DND-41 (cell line): ENCODE measurements around the gene ZFP64.

Experiments used
- ATAC-seq: fragments of 200-7000 bp; cut with Tn5 transposase; 3 replicates; pipeline ENCODE4 v1.9.1; 2021; ENCODE audit warnings: low read depth; ENCODE audit not compliant: insufficient read depth
- DNase-seq: peaks from one replicate; pipeline ENCODE4 v3.0.0-alpha.2; 2020
- H2AFZ ChIP-seq: 2 replicates; pipeline ENCODE4 v1.6.0; 2012; ENCODE audit warnings: low read depth, low read length
- H3K27ac ChIP-seq: 2 replicates; pipeline ENCODE4 v1.5.1; 2012; ENCODE audit warnings: low read length, inconsistent platforms
- H3K27me3 ChIP-seq: fragments of 200-600 bp; sonication (generic); 2 replicates; pipeline ENCODE4 v1.6.0; 2012; ENCODE audit warnings: low read length, mild to moderate bottlenecking, inconsistent platforms; ENCODE audit not compliant: insufficient read depth, poor library complexity
- H3K36me3 ChIP-seq: 2 replicates; pipeline ENCODE4 v1.5.1; 2012; ENCODE audit warnings: low read length, inconsistent platforms; ENCODE audit not compliant: insufficient read depth
- H3K4me1 ChIP-seq: 2 replicates; pipeline ENCODE4 v1.5.1; 2012; ENCODE audit warnings: mild to moderate bottlenecking, low read length; ENCODE audit not compliant: insufficient read depth
- H3K4me2 ChIP-seq: 2 replicates; pipeline ENCODE4 v1.6.0; 2012; ENCODE audit warnings: mild to moderate bottlenecking, moderate library complexity, low read length, inconsistent platforms; ENCODE audit not compliant: insufficient read depth
- H3K4me3 ChIP-seq, 2 experiments: fragments of 200-600 bp in 1 of 2; shearing (Covaris generic) in 1 of 2; 2 replicates each; pipeline ENCODE4 v1.5.1; 2012 to 2016; ENCODE audit warnings: inconsistent platforms in 2 of 2, low read length in 2 of 2, mild to moderate bottlenecking in 2 of 2, low read depth in 1 of 2, moderate library complexity in 1 of 2
- H3K79me2 ChIP-seq: 2 replicates; pipeline ENCODE4 v1.6.0; 2012; ENCODE audit warnings: low read length, inconsistent platforms; ENCODE audit not compliant: insufficient read depth
- H3K9ac ChIP-seq: 2 replicates; pipeline ENCODE4 v1.6.0; 2012; ENCODE audit warnings: low read depth, mild to moderate bottlenecking, inconsistent platforms, low read length, moderate library complexity
- H3K9me3 ChIP-seq: 2 replicates; pipeline ENCODE4 v1.5.1; 2012; ENCODE audit warnings: low read length, moderate library complexity, mild to moderate bottlenecking, inconsistent platforms; ENCODE audit not compliant: insufficient read depth, severe bottlenecking
- H4K20me1 ChIP-seq: 2 replicates; pipeline ENCODE4 v1.6.0; 2012; ENCODE audit warnings: low read length; ENCODE audit not compliant: insufficient read depth
- EZH2 ChIP-seq: IDR thresholded peaks from 3 replicates; pipeline ENCODE4 v1.6.1; 2012; ENCODE audit warnings: borderline replicate concordance, low read depth, mild to moderate bottlenecking, moderate library complexity, low read length, inconsistent platforms; ENCODE audit not compliant: severe bottlenecking
- TF ChIP-seq, protein P1 (sequence below): IDR thresholded peaks from 2 replicates; pipeline ENCODE4 v1.5.1; 2012; ENCODE audit warnings: borderline replicate concordance, low read length, moderate library complexity, mild to moderate bottlenecking; ENCODE audit not compliant: poor library complexity, severe bottlenecking; ENCODE audit errors: extremely low read depth

ZFP64 gene

DNA sequence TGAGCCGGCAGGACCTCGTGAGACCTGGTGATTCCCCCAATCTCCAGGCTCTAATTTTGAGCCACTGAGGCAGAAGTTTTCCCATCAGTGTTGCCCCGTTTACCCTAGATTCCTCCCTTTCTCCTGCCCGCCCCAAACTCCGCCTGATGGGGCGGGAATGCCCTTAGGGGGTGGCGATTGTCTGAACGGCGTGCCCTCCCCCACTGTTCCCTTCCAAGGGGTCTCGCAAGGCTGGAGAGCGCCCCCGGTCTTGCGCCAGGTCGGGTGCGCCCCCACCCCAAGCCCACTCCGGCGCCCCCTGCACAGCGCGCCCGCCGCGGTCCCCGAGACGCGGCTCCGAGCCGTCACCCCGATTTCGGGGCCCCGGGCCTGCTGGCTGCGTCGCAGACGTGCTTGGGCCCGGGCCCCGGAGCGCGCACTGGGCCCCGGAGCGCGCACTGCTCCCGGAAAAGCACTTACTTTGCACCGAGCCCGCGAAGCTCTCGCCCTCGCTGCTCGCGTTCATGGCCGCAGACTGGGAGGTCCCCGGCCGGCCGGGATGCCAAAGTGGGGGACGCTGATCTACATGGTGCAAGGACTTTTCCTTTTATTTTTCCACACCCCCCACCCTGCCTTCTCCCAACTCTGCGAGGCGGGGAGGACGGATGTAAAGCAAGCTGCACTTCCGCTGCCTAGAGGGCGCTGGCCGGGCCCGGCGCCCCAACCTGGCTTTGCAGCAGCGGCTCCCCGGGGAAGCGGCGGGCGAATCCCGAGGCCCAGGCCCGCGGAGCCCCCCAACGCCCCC, at the start of gene ZFP64:
ZFP64 (minus strand) TSS at position 648 of the 784 bp plus-strand sequence; CDS start at position 505, 143 bp downstream.
- Histone ChIP-seq H3K27ac (peak within 1 kb of the TSS; percentile 97), H3K36me3 (peaks cover 8% of the 10 kb centered on the region), H3K4me3 (peak within 1 kb of the TSS; percentile 65 to 84), H3K9me3 (no peaks in the 10 kb centered on the region), H4K20me1 (0 out of 2 replicates have a peak, but pooled peaks cover 7% of the 10 kb centered on the region), H2AFZ (peak within 1 kb of the TSS; percentile 87), H3K79me2 (peaks cover 47% of the 10 kb centered on the region), H3K4me2 (peak within 1 kb of the TSS; percentile 78), H3K27me3 (no peaks in the 10 kb centered on the region), H3K9ac (peak within 1 kb of the TSS; percentile 97), H3K4me1 (peaks cover 22% of the 10 kb centered on the region)
- ATAC-seq (peak; percentile 80), DNase-seq (peak; percentile 80)
- TF ChIP-seq EZH2, result no peak
- TF ChIP-seq, protein P1, sequence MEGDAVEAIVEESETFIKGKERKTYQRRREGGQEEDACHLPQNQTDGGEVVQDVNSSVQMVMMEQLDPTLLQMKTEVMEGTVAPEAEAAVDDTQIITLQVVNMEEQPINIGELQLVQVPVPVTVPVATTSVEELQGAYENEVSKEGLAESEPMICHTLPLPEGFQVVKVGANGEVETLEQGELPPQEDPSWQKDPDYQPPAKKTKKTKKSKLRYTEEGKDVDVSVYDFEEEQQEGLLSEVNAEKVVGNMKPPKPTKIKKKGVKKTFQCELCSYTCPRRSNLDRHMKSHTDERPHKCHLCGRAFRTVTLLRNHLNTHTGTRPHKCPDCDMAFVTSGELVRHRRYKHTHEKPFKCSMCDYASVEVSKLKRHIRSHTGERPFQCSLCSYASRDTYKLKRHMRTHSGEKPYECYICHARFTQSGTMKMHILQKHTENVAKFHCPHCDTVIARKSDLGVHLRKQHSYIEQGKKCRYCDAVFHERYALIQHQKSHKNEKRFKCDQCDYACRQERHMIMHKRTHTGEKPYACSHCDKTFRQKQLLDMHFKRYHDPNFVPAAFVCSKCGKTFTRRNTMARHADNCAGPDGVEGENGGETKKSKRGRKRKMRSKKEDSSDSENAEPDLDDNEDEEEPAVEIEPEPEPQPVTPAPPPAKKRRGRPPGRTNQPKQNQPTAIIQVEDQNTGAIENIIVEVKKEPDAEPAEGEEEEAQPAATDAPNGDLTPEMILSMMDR, result peak; percentile 79

DNA sequence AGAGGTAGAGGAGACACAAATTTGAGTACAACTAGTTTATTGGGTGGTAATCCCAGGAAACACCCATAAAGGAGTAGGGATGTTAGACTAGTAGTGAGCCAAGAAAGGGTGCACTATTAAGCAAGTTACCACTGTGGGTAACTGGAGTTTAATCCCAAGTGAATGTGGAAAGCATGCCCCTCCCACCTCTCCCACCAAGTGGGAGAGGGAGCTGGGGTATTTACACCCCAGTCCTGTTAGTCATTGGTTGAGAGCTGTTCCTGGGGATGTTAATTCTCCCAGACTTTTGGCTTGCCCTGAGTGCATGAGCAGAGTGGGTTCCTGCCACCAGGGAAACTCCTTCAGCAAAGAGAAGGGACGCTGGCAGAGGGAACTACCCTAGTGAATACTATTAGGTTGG, 49.2 kb upstream of the ZFP64 start:
- Histone ChIP-seq H2AFZ (no peak overlapping the region), H3K79me2 (no peaks in the 10 kb centered on the region), H3K4me3 (no peak overlapping the region), H3K36me3 (no peaks in the 10 kb centered on the region), H3K4me1 (no peaks in the 10 kb centered on the region), H4K20me1 (no peaks in the 10 kb centered on the region), H3K27ac (no peak overlapping the region), H3K9me3 (no peaks in the 10 kb centered on the region), H3K9ac (no peak overlapping the region), H3K4me2 (no peak overlapping the region), H3K27me3 (peaks cover 3% of the 10 kb centered on the region)
- DNase-seq, result no peak
- no peak for ATAC-seq
- TF ChIP-seq EZH2, result no peak
- TF ChIP-seq, protein P1, result no peak

DNA sequence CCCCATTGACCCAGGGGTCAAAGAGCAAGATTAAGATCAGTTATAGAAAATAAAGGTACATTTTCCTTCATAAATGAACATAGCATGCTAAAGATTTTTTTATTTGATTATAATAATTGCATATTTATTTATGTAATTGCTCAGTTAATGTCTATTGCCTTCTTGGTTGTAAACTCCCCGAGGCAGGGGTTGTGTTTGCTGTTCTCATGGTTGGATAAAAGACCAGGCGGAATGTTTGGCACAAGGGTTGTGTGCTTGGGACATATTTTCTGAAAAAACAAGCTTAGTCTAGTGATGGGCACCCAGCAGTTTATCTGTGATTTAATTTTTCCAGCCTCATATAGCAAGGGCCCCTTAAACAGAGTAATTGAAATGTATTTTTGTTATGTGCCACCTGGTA, 47.5 kb upstream of the ZFP64 start:
- Histone ChIP-seq H3K27me3 (no peaks in the 10 kb centered on the region), H3K27ac (no peak overlapping the region), H3K9me3 (no peaks in the 10 kb centered on the region), H3K4me3 (no peak overlapping the region), H3K4me1 (no peaks in the 10 kb centered on the region), H2AFZ (no peak overlapping the region), H4K20me1 (no peaks in the 10 kb centered on the region), H3K4me2 (no peak overlapping the region), H3K9ac (no peak overlapping the region), H3K79me2 (no peaks in the 10 kb centered on the region), H3K36me3 (no peaks in the 10 kb centered on the region)
- DNase-seq (no peak), ATAC-seq (no peak)
- TF ChIP-seq EZH2, result no peak
- TF ChIP-seq, protein P1, result no peak
